LNCaP clone FGC (cell line): Measurements from ENCODE around the gene TMEM108.
A peak's percentile ranks its signal among the peaks of the same experiment; 100 is the strongest.

Source experiments
- DNase-seq: peaks from one replicate; pipeline ENCODE4 v3.0.0-alpha.2; 2011; ENCODE audit warnings: low read depth
- H3K4me3 ChIP-seq: 2 replicates; pipeline ENCODE4 v1.5.1; 2011; ENCODE audit warnings: mild to moderate bottlenecking, low read depth, low read length, control low read depth
- TF ChIP-seq, protein P1 (sequence below): IDR thresholded peaks from 2 replicates; pipeline ENCODE4 v1.5.1; 2012; ENCODE audit warnings: mild to moderate bottlenecking; ENCODE audit not compliant: control insufficient read depth, insufficient read depth; ENCODE audit errors: extremely low read depth

Gene TMEM108

DNA sequence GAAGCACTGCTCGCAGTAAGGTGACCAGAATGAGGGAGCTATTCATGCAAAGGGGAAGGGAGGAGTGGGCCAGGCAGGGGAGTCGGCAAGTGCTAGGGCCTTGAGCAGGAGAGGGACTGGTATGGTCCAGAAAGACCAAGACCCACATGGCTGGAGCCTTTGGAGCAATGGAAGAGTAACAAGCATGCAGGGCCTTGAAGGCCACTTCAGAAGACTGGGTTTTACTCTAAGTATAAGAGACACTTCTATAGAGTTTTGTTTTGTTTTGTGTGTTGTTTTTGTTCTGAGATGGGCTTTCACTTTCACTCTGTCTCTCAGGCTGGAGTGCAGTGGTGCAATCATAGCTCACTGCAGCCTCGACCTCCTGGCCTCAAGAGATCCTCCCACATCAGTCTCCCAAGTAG, 403.7 kb downstream of the TMEM108 start:
- no peak overlapping the region for H3K4me3 ChIP-seq
- DNase-seq = no peak
- TF ChIP-seq, protein P1, sequence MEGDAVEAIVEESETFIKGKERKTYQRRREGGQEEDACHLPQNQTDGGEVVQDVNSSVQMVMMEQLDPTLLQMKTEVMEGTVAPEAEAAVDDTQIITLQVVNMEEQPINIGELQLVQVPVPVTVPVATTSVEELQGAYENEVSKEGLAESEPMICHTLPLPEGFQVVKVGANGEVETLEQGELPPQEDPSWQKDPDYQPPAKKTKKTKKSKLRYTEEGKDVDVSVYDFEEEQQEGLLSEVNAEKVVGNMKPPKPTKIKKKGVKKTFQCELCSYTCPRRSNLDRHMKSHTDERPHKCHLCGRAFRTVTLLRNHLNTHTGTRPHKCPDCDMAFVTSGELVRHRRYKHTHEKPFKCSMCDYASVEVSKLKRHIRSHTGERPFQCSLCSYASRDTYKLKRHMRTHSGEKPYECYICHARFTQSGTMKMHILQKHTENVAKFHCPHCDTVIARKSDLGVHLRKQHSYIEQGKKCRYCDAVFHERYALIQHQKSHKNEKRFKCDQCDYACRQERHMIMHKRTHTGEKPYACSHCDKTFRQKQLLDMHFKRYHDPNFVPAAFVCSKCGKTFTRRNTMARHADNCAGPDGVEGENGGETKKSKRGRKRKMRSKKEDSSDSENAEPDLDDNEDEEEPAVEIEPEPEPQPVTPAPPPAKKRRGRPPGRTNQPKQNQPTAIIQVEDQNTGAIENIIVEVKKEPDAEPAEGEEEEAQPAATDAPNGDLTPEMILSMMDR = no peak

DNA sequence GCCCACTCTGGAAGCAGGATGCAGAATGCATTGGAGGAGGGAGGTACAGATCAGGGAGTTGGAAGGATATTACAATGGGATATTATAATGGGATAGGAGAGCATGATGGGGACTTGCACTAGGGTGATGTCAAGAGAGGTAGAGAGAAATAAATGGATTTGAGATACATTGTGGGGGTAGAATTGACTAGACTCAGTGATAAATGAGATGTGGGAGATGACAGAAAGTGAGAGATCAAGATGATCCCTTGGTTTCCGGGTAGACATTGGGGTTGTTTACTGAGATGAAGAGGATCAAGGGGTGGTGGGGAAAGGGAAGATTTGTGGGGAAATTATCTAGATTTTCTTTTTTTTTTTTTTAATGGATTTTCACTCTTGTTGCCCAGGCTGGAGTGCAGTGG, 404.3 kb downstream of the TMEM108 start:
- TF ChIP-seq, protein P1 = no peak
- DNase-seq = no peak
- no peak overlapping the region for H3K4me3 ChIP-seq

DNA sequence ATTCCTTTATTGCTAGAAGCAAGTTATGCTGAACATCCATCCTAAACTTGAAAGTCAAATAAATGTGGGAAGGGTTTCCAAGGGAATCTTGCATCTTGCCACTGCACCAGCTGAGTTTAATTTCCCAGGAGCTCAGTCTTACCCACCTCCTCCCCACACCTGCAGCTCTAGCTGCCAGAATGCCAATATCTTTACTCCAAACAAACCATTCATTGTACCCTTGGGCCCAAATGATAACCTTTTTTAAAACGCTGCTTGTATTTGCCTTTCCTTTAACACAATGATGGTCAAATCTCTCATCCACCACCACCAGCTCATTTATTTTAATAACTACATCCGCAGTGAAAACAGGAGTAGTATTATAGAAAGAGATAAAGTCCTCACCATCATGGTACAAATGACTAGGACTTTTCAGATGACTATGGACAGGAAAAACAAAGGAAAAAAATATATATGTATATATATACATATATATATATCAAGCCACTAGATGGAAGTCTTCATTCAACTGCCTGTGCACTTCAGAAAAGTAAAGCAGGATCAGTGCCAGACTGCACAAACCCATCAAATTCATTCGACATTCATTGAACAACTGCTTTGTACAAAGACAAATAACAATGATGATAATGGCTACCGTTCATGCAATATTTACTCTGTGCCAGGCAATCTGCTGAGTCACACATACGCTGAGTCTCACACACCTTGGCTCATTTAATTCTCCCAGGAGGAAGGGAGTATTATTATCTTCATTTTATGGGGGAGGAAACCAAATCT, 405.6 kb downstream of the TMEM108 start:
- H3K4me3 ChIP-seq = no peak overlapping the region
- peak; percentile 71 for DNase-seq
- TF ChIP-seq, protein P1 = 0 out of 2 replicates have a peak, but pooled peaks have one; percentile 19

DNA sequence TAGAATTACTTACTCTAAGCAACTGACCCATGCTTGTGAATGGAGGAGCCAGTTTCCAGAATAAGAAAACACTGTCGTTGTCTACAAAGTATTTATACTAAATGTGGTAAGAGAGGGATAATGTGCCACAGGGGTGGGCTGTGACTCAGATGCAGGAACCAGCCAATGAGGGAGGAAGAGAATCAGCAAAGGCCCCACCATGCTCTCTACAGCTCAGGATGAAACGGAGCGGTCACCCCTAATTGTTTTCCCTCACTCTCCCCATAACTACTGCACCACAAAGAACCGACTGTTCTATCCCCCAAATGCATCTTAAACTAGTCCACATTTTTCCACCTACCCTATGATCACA, 406.2 kb downstream of the TMEM108 start:
- no peak for DNase-seq
- H3K4me3 ChIP-seq = no peak overlapping the region
- TF ChIP-seq, protein P1 = no peak

GRCh38 chr3:133445108-133445507, 406.9 kb downstream of the TMEM108 start:
- no peak overlapping the region for H3K4me3 ChIP-seq
- TF ChIP-seq, protein P1 = no peak
- no peak for DNase-seq
